ENCODE data around the gene CSTPP1. TPM values are rescaled to one million over a fixed set of nuclear protein-coding genes. Genes with fewer than 3 reads are reported as not detected.

The CSTPP1 gene
- total and polyA plus RNA-seq, 2 of the 4 experiments (the other 2 are of a cell fraction): 22.0 to 35.7 TPM

- H3K4me3 ChIP-seq (ENCODE audit: insufficient read depth, low read depth, low read length): no peak overlapping the region
- 100% methylated on average over 1 of the region's 7 CpGs; no CpG with 5 or more reads in 1 of the 2 experiments for WGBS, 2 experiments (ENCODE audit: extremely low coverage in 2 of 2, insufficient read length in 1 of 2)
- H2BK120ac ChIP-seq (ENCODE audit: low read depth, low read length): no peak overlapping the region
- peak overlapping the region; percentile 53 for H2AK9ac ChIP-seq (replicated peaks; ENCODE audit: low read depth, low read length, poor library complexity)
- H4K91ac ChIP-seq (ENCODE audit: insufficient read depth, low read depth, low read length): no peak overlapping the region
- H4K8ac ChIP-seq (ENCODE audit: low read depth in 2 of 2, low read length in 2 of 2): no peak overlapping the region
- H3K4me1 ChIP-seq (ENCODE audit: control insufficient read depth, insufficient read depth, low read length): no peaks in the 10 kb centered on the region; the same call in 1 of the 2 replicates
- H2AK5ac ChIP-seq (ENCODE audit: low read depth, low read length): no peak overlapping the region
- no peak overlapping the region for H3K4ac ChIP-seq (ENCODE audit: low read depth, low read length)
- ChIA-PET CTCF (no interaction called here), POLR2A (ENCODE audit: unreplicated experiment) (no interaction called here)
- H3K56ac ChIP-seq (ENCODE audit: extremely low read depth, insufficient read depth, low read length): no peak overlapping the region
- H2BK15ac ChIP-seq (ENCODE audit: low read depth, low read length): no peak overlapping the region
- no peak overlapping the region for H3K4me2 ChIP-seq (ENCODE audit: low read depth, low read length)
- no peak for TF ChIP-seq CTCF (conservative IDR thresholded peaks at IDR 0.05; ENCODE audit: low read depth, low read length)
- no peak for TF ChIP-seq CEBPB (IDR thresholded peaks at IDR 0.05; ENCODE audit: low read depth, low read length)
- TF ChIP-seq RAD21 (IDR thresholded peaks at IDR 0.05; ENCODE audit: low read length): no peak
- no peak for TF ChIP-seq CHD1 (IDR thresholded peaks at IDR 0.05; ENCODE audit: low read depth, low read length)
- TF ChIP-seq SMC3 (IDR thresholded peaks at IDR 0.05; ENCODE audit: low read depth, low read length): no peak
- no peak for TF ChIP-seq RCOR1 (IDR thresholded peaks at IDR 0.05; ENCODE audit: insufficient replicate concordance, low read length)
- no peak for TF ChIP-seq ELK1 (IDR thresholded peaks at IDR 0.05; ENCODE audit: borderline replicate concordance, low read depth, low read length)
- TF ChIP-seq POLR2A (IDR thresholded peaks at IDR 0.05; ENCODE audit: low read depth, low read length): no peak
- TF ChIP-seq MAZ (IDR thresholded peaks at IDR 0.05; ENCODE audit: borderline replicate concordance, low read depth, low read length): no peak
- no peak for TF ChIP-seq MAFK (IDR thresholded peaks at IDR 0.05; ENCODE audit: low read depth, low read length)
- TF ChIP-seq BHLHE40 (IDR thresholded peaks at IDR 0.05; ENCODE audit: low read depth, low read length): no peak
- no peak for TF ChIP-seq NFE2L2 (IDR thresholded peaks at IDR 0.05; ENCODE audit: low read depth, low read length)
- no peak for TF ChIP-seq MXI1 (IDR thresholded peaks at IDR 0.05; ENCODE audit: borderline replicate concordance, low read depth, low read length)
- TF ChIP-seq RFX5 (IDR thresholded peaks at IDR 0.05; ENCODE audit: low read depth, low read length): no peak
- TF ChIP-seq USF2 (IDR thresholded peaks at IDR 0.05; ENCODE audit: low read depth, low read length): no peak
- no peaks in the 10 kb centered on the region for H4K20me1 ChIP-seq (ENCODE audit: insufficient read depth, low read length)
- ATAC-seq (ENCODE audit: low read depth) (no peak), DNase-seq (no peak)
- intact Hi-C loops (cut with micrococcal nuclease) (loop anchor here (1.0 kb wide), 2 partner anchors 264 to 272 kb away; no protein-coding TSS in a partner anchor), dilution Hi-C loops (cut with HindIII; ENCODE audit: low sequenced_read_pairs, unreplicated experiment) (no loop called here), in situ Hi-C loops (cut with MboI; ENCODE audit: low sequenced_read_pairs) (loop anchor here (5.0 to 25.0 kb wide), 2 partner anchors 263 to 473 kb away; partner anchors contain the start of gene MYBPC3)
- no peak overlapping the region for H2BK5ac ChIP-seq (ENCODE audit: low read depth, low read length, poor library complexity, severe bottlenecking)
- H3K23ac ChIP-seq (ENCODE audit: low read depth, low read length): no peak overlapping the region
- H4K5ac ChIP-seq (ENCODE audit: low read depth, low read length): no peak overlapping the region
- H2BK20ac ChIP-seq (ENCODE audit: low read depth, low read length): no peak overlapping the region
- no peak overlapping the region for H3K27ac ChIP-seq (ENCODE audit: insufficient read depth, low read length)
- H3K27me3 ChIP-seq (ENCODE audit: control insufficient read depth, insufficient read depth, low read length): no peaks in the 10 kb centered on the region
- H3K79me1 ChIP-seq (ENCODE audit: low read depth in 1 of 2, low read length in 2 of 2): no peaks in the 10 kb centered on the region
- no peaks in the 10 kb centered on the region for H3K9me1 ChIP-seq (ENCODE audit: insufficient read depth, low read length)
- H3K9ac ChIP-seq (ENCODE audit: low read depth, low read length): no peak overlapping the region
- no peak overlapping the region for H2AFZ ChIP-seq (replicated peaks; ENCODE audit: low read length, poor library complexity)
- no TSS peak for BruUV-seq (replicated peaks)
- H3K14ac ChIP-seq (replicated peaks; ENCODE audit: low read depth, low read length): no peak overlapping the region
- H3K18ac ChIP-seq (ENCODE audit: low read depth, low read length): no peak overlapping the region
- peaks cover 5% of the 10 kb centered on the region for H3K36me3 ChIP-seq (ENCODE audit: control insufficient read depth, insufficient read depth, low read length)
- no peaks in the 10 kb centered on the region for H3K9me3 ChIP-seq (ENCODE audit: control insufficient read depth, insufficient read depth, low read length)
Observed at GRCh38 chr11:46889251-46889650, 47.3 kb upstream of the CSTPP1 start.
